SK-N-SH treated with all-trans-retinoic acid at 6 μM for 48 hours (cell line): ENCODE results near the gene NXPH4.

Source experiments
- ARNTL ChIP-seq: fragments of 450-650 bp; formaldehyde crosslinking; IDR thresholded peaks from 2 replicates; pipeline ENCODE4 v1.5.0; 2020; ENCODE audit warnings: low read depth, mild to moderate bottlenecking, moderate library complexity, borderline replicate concordance
- OSR1 ChIP-seq: fragments of 250-450 bp; sonication (Bioruptor Pico); IDR thresholded peaks from 2 replicates; pipeline ENCODE4 v1.8.0; 2022; ENCODE audit warnings: moderate library complexity, mild to moderate bottlenecking, inconsistent platforms
- POU6F1 ChIP-seq: fragments of 250-450 bp; sonication (Bioruptor Pico); IDR thresholded peaks from 2 replicates; pipeline ENCODE4 v1.8.0; 2021; ENCODE audit warnings: low read depth, mild to moderate bottlenecking, moderate library complexity, borderline replicate concordance
- RARB ChIP-seq: fragments of 250-450 bp; sonication (Bioruptor Pico); IDR thresholded peaks from 2 replicates; pipeline ENCODE4 v1.8.0; 2021; ENCODE audit warnings: mild to moderate bottlenecking, moderate library complexity
- TCF4 ChIP-seq: fragments of 250-450 bp; sonication (Bioruptor Pico); IDR thresholded peaks from 2 replicates; pipeline ENCODE4 v1.8.0; 2021; ENCODE audit warnings: mild to moderate bottlenecking, moderate library complexity, borderline replicate concordance
- TSHZ2 ChIP-seq: fragments of 250-450 bp; sonication (Bioruptor Pico); IDR thresholded peaks from 2 replicates; pipeline ENCODE4 v1.5.0; 2020; ENCODE audit warnings: mild to moderate bottlenecking, moderate library complexity
- ZFP30 ChIP-seq: fragments of 450-650 bp; formaldehyde crosslinking; IDR thresholded peaks from 2 replicates; pipeline ENCODE4 v1.5.0; 2022; ENCODE audit warnings: mild to moderate bottlenecking, moderate library complexity
- ZNF8 ChIP-seq: fragments of 450-650 bp; formaldehyde crosslinking; IDR thresholded peaks from 2 replicates; pipeline ENCODE4 v1.5.0; 2020; ENCODE audit warnings: mild to moderate bottlenecking, moderate library complexity

- TF ChIP-seq TCF4 (CRISPR knock-in tag) (no peak), ZFP30 (CRISPR knock-in tag) (no peak), POU6F1 (no peak), ZNF8 (CRISPR knock-in tag) (no peak), RARB (CRISPR knock-in tag) (no peak), TSHZ2 (no peak), ARNTL (no peak), OSR1 (CRISPR knock-in tag) (no peak)
Measured at GRCh38 chr12:57270966-57271470, 54.4 kb downstream of the NXPH4 start.
